DLD1 (cell line): ENCODE data around the gene SEPTIN8.

Source experiments
- in situ Hi-C: cut with HindIII; loops from 2 replicates; pipeline ENCODE4 v1.10.0; 2017; ENCODE audit warnings: low sequenced_read_pairs

The SEPTIN8 gene

GRCh38 chr5:132750471-132751230 lies 26.4 kb downstream of the SEPTIN8 start:
- in situ Hi-C loops: no loop called here

- in situ Hi-C loops: no loop called here
Measured at GRCh38 chr5:132749506-132749905, 27.5 kb downstream of the SEPTIN8 start.

GRCh38 chr5:132748522-132749000 lies 28.5 kb downstream of the SEPTIN8 start:
- in situ Hi-C loops: no loop called here

- in situ Hi-C loops: no loop called here
Measured at GRCh38 chr5:132747616-132748440, 29.2 kb downstream of the SEPTIN8 start.

- in situ Hi-C loops: no loop called here
Measured at GRCh38 chr5:132746954-132747615, 30.0 kb downstream of the SEPTIN8 start, which contains the start of gene CCNI2. CCNI2 (plus strand) TSS chr5:132747426; CDS start chr5:132747496, 70 bp downstream.

- in situ Hi-C loops: no loop called here
Measured at GRCh38 chr5:132746592-132746953, 30.5 kb downstream of the SEPTIN8 start.

GRCh38 chr5:132744659-132745058 lies 32.4 kb downstream of the SEPTIN8 start:
- in situ Hi-C loops: no loop called here

GRCh38 chr5:132742626-132743025 lies 34.4 kb downstream of the SEPTIN8 start:
- in situ Hi-C loops: no loop called here

- in situ Hi-C loops: no loop called here
Measured at GRCh38 chr5:132742158-132742557, 34.9 kb downstream of the SEPTIN8 start.

- in situ Hi-C loops: no loop called here
Measured at GRCh38 chr5:132739232-132739631, 37.8 kb downstream of the SEPTIN8 start.

- in situ Hi-C loops: no loop called here
Measured at GRCh38 chr5:132737982-132738681, 38.9 kb downstream of the SEPTIN8 start.

- in situ Hi-C loops: no loop called here
Measured at GRCh38 chr5:132736853-132737833, 39.9 kb downstream of the SEPTIN8 start, which contains the start of gene KIF3A. KIF3A (minus strand) TSS chr5:132737546; CDS start chr5:132737419, 127 bp downstream.

GRCh38 chr5:132734687-132735086 lies 42.4 kb downstream of the SEPTIN8 start:
- in situ Hi-C loops: no loop called here

GRCh38 chr5:132733499-132734148 lies 43.4 kb downstream of the SEPTIN8 start:
- in situ Hi-C loops: no loop called here

- in situ Hi-C loops: no loop called here
Measured at GRCh38 chr5:132729896-132730295, 47.1 kb downstream of the SEPTIN8 start.

- in situ Hi-C loops: no loop called here
Measured at GRCh38 chr5:132725745-132726144, 51.3 kb downstream of the SEPTIN8 start.

GRCh38 chr5:132718544-132719312 lies 58.3 kb downstream of the SEPTIN8 start:
- in situ Hi-C loops: no loop called here
